Right lobe of liver (tissue), 6 donors: ENCODE measurements around the gene MMADHC. TPM values are rescaled to one million over a fixed set of nuclear protein-coding genes. Genes with fewer than 3 reads are reported as not detected.
A peak's percentile ranks its signal among the peaks of the same experiment; 100 is the strongest.

Experiments
- ATAC-seq, 4 donors: fragments of 200-7000 bp; cut with Tn5 transposase; one replicate each; pipeline ENCODE4 v1.9.1; 2020; ENCODE audit warnings: mild to moderate bottlenecking in 4 of 4, moderate library complexity in 4 of 4
- DNase-seq, 3 donors: peaks; one replicate each; pipeline ENCODE4 v3.0.0-alpha.2; 2020
- H3K27ac ChIP-seq, 3 donors: fragments of 200-600 bp; one replicate each; pipeline ENCODE4 v1.8.0; 2022
- H3K27me3 ChIP-seq, 2 donors: fragments of 200-600 bp; one replicate each; pipeline ENCODE4 v1.8.0; 2022
- H3K36me3 ChIP-seq, 4 donors: fragments of 200-600 bp; sonication (generic) in 1 of 4; one replicate each; pipeline versions ENCODE4 v1.5.1 to v1.8.0; 2017 to 2022; ENCODE audit warnings: control low read depth in 1 of 4
- H3K4me1 ChIP-seq, 4 donors: fragments of 200-600 bp; sonication (generic) in 1 of 4; one replicate each; pipeline versions ENCODE4 v1.5.1 to v1.8.0; 2017 to 2022; ENCODE audit warnings: control low read depth in 1 of 4
- H3K4me3 ChIP-seq, 3 donors: fragments of 200-600 bp; one replicate each; pipeline ENCODE4 v1.8.0; 2022
- H3K9me3 ChIP-seq, 4 donors: fragments of 200-600 bp; sonication (generic) in 1 of 4; one replicate each; pipeline versions ENCODE4 v1.5.1 to v1.8.0; 2017 to 2022; ENCODE audit warnings: control low read depth in 1 of 4
- CTCF ChIP-seq, 4 donors: fragments of 200-600 bp in 3 of 4; fragments of 450-650 bp in 1 of 4; IDR thresholded peaks; one replicate each; pipeline versions ENCODE4 v1.5.1 to v1.8.0; 2016 to 2022; ENCODE audit warnings: antibody characterized with exemption in 4 of 4, mild to moderate bottlenecking in 2 of 4
- POLR2A ChIP-seq: fragments of 450-650 bp; IDR thresholded peaks from one replicate; pipeline ENCODE4 v1.6.1; 2017; ENCODE audit warnings: antibody characterized with exemption, mild to moderate bottlenecking
- WGBS: methylation state at CpG from one replicate; pipeline ENCODE4 v1.1.6; 2018; ENCODE audit warnings: low coverage, low lambda C conversion rate; ENCODE audit not compliant: insufficient coverage; ENCODE audit errors: missing lambda C conversion rate; 5-methylcytosine and 5-hydroxymethylcytosine counted together
- intact Hi-C, 2 donors: fragments of 100-400 bp; cut with DNase I; formaldehyde crosslinking; loops; one replicate each; pipeline versions ENCODE4 v1.11.2 to v1.14.1; 2022
- total RNA-seq, 6 experiments: library from RNA; depleted of rRNA in 2 of 6; stranded (reverse); fragments of >200 nt in 2 of 6; fragmentation: NEBNext Ultra II Directional in 3 of 6; extraction: Animal tissue kit (Norgen Biotek cat#: 25700) in 3 of 6; gene quantifications; one replicate each; pipeline versions ENCODE4 v1.1.0 to v1.2.4, GENCODE V29; 2016 to 2023
- donor health status: DM: no; HTN: yes; CAD: no.
- donor health status: DM: no; HTN: no; CAD: no.
- donor health status: DM: no; HTN: no; CAD: no.
- donor health status: DM: no; HTN: yes; CAD: no.
- donor health status: DM: no; HTN: yes; CAD: no.

MMADHC gene
- total RNA-seq, 6 experiments from 2014 or later = 59.9 to 84.9 (median 66.2) TPM

- no peaks in the 10 kb centered on the region for H3K27me3 ChIP-seq
- H3K27ac ChIP-seq = peak overlapping the region; percentile 97 to 99 (median 98)
- 43% methylated on average over 10 of the region's 10 CpGs for WGBS
- TF ChIP-seq CTCF (IDR thresholded peaks at IDR 0.05) (no peak), POLR2A (no peak)
- H3K36me3 ChIP-seq = peaks cover 0 to 5% (median 2%) of the 10 kb centered on the region in 4 donors
- H3K9me3 ChIP-seq = no peaks in the 10 kb centered on the region
- peaks cover 0 to 28% (median 9%) of the 10 kb centered on the region in 4 donors for H3K4me1 ChIP-seq
- peak overlapping the region; percentile 73 to 86 (median 73) for H3K4me3 ChIP-seq
- intact Hi-C loops = no loop called here
- DNase-seq (no peak), ATAC-seq (no peak)
Observed at GRCh38 chr2:149587950-149588487, 444 bp upstream of the MMADHC start.

- no peak for ATAC-seq
- Histone ChIP-seq H3K4me1 (peaks cover 0 to 29% (median 9%) of the 10 kb centered on the region in 4 donors), H3K27me3 (no peaks in the 10 kb centered on the region), H3K36me3 (peaks cover 0 to 10% (median 3%) of the 10 kb centered on the region in 4 donors), H3K4me3 (peak overlapping the region; percentile 73 to 86 (median 73)), H3K27ac (peak overlapping the region; percentile 97 to 99 (median 98)), H3K9me3 (no peaks in the 10 kb centered on the region)
- TF ChIP-seq POLR2A = no peak
- WGBS = 0% methylated on average over 7 of the region's 7 CpGs
- no peak for DNase-seq
- intact Hi-C loops = no loop called here
Observed at GRCh38 chr2:149586898-149587219, 716 bp downstream of the MMADHC start.

- intact Hi-C loops = no loop called here
- ATAC-seq = no peak
- no peak for TF ChIP-seq POLR2A
- TF ChIP-seq CTCF (IDR thresholded peaks at IDR 0.05) = no peak
- Histone ChIP-seq H3K27me3 (no peaks in the 10 kb centered on the region), H3K4me3 (peak overlapping the region; percentile 73 to 86 (median 73)), H3K27ac (peak overlapping the region; percentile 97 to 99 (median 98)), H3K36me3 (peaks cover 0 to 18% (median 8%) of the 10 kb centered on the region in 4 donors), H3K4me1 (peaks cover 0 to 29% (median 11%) of the 10 kb centered on the region in 4 donors), H3K9me3 (no peaks in the 10 kb centered on the region)
- DNase-seq = no peak
- WGBS = 20% methylated on average over 3 of the region's 3 CpGs
Observed at GRCh38 chr2:149586063-149586462, 1.5 kb downstream of the MMADHC start.

- H3K9me3 ChIP-seq = no peaks in the 10 kb centered on the region
- intact Hi-C loops = no loop called here
- H3K27ac ChIP-seq = peak overlapping the region in 1 of 3 donors; percentile 99
- peak in 3 of 4 donors; percentile 4 to 22 (median 13) for ATAC-seq
- peak overlapping the region; percentile 73 to 86 (median 73) for H3K4me3 ChIP-seq
- H3K4me1 ChIP-seq = peaks cover 0 to 33% (median 11%) of the 10 kb centered on the region in 4 donors
- DNase-seq = no peak
- H3K36me3 ChIP-seq = peaks cover 0 to 26% (median 12%) of the 10 kb centered on the region in 4 donors
- TF ChIP-seq CTCF (IDR thresholded peaks at IDR 0.05) (no peak), POLR2A (no peak)
- no peaks in the 10 kb centered on the region for H3K27me3 ChIP-seq
- WGBS = 35% methylated on average over 2 of the region's 2 CpGs
Observed at GRCh38 chr2:149585166-149585885, 2.2 kb downstream of the MMADHC start.
